Midbrain (tissue), 1 donor: ENCODE measurements around the gene RPL22.

Source experiments
- DNase-seq: peaks from one replicate; lab custom pipeline; 2025; lab: John Stamatoyannopoulos, UW

Gene RPL22

GRCh38 chr1:6152181-6152580, 47.2 kb downstream of the RPL22 start:
- DNase-seq, result no peak

- DNase-seq, result no peak
Observed at GRCh38 chr1:6151291-6151822, 48.0 kb downstream of the RPL22 start.

- DNase-seq, result no peak
Observed at GRCh38 chr1:6150006-6150938, 49.1 kb downstream of the RPL22 start.

GRCh38 chr1:6149597-6149996, 49.8 kb downstream of the RPL22 start:
- no peak for DNase-seq

- DNase-seq, result no peak
Observed at GRCh38 chr1:6148497-6149241, 50.7 kb downstream of the RPL22 start.

- DNase-seq, result no peak
Observed at GRCh38 chr1:6145864-6146410, 53.5 kb downstream of the RPL22 start.

GRCh38 chr1:6145396-6145750, 54.0 kb downstream of the RPL22 start:
- no peak for DNase-seq

- no peak for DNase-seq
Observed at GRCh38 chr1:6144647-6145395, 54.6 kb downstream of the RPL22 start.

GRCh38 chr1:6144175-6144574, 55.2 kb downstream of the RPL22 start:
- DNase-seq, result no peak

GRCh38 chr1:6143395-6143794, 56.0 kb downstream of the RPL22 start:
- DNase-seq, result no peak

GRCh38 chr1:6142734-6143133, 56.7 kb downstream of the RPL22 start:
- DNase-seq, result no peak

- no peak for DNase-seq
Observed at GRCh38 chr1:6142036-6142621, 57.3 kb downstream of the RPL22 start.

- DNase-seq, result no peak
Observed at GRCh38 chr1:6141592-6141991, 57.8 kb downstream of the RPL22 start.

- DNase-seq, result no peak
Observed at GRCh38 chr1:6140413-6140812, 59.0 kb downstream of the RPL22 start.

GRCh38 chr1:6137758-6138157, 61.6 kb downstream of the RPL22 start:
- no peak for DNase-seq

GRCh38 chr1:6136516-6137220, 62.7 kb downstream of the RPL22 start:
- DNase-seq, result no peak
